ENCODE data around the gene ATP5MG. TPM values are rescaled to one million over a fixed set of nuclear protein-coding genes. Genes with fewer than 3 reads are reported as not detected.

ATP5MG gene
- total and polyA plus RNA-seq, 2 of the 8 experiments (the other 6 are each of a cell fraction or from before 2014, with no cell fraction given) = 237 to 464 TPM

DNA sequence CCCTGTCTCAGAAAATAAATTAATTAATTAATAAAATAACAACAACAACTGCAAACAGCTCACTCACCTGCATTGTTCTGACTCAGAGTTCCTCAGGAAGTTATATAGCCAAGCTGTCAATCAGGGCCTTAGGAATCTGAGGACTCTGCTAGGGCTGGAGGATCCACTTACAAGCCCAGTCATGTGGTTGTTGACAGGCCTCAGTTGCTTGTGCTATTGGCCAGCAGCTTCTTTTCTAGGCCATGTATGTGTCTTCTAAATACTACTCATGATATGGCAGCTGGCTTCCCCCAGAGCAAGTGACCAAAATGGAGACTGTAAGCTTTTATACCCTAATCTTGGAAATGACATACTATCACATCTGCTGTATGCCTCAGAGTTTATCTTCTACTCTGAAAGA lies 20.8 kb upstream of the ATP5MG start:
- Histone ChIP-seq H3K9ac (replicated peaks in 1 of 4; ENCODE audit: extremely low read depth in 1 of 4, low read depth in 3 of 4, low read length in 3 of 4) (no peak overlapping the region), H3K79me2 (ENCODE audit: control insufficient read depth in 1 of 2, insufficient read depth in 2 of 2, low read length in 2 of 2) (no peaks in the 10 kb centered on the region), H3K9me3 (ENCODE audit: insufficient read depth in 2 of 2, low read depth in 1 of 2, low read length in 1 of 2) (no peaks in the 10 kb centered on the region), H3K4me3 (ENCODE audit: extremely low read depth in 1 of 4, insufficient read depth in 2 of 4, low read depth in 3 of 4, low read length in 4 of 4) (no peak overlapping the region), H3K27me3 (replicated peaks in 1 of 4; ENCODE audit: control insufficient read depth in 3 of 4, extremely low read depth in 1 of 4, insufficient read depth in 3 of 4, low read length in 3 of 4) (no peaks in the 10 kb centered on the region), H3K14ac (ENCODE audit: insufficient read length) (no peak overlapping the region), H4K5ac (ENCODE audit: insufficient read length, low read depth, low read length) (no peak overlapping the region), H4K91ac (replicated peaks; ENCODE audit: insufficient read length, low read length) (no peak overlapping the region), H2BK20ac (ENCODE audit: low read length) (no peak overlapping the region), H3K4ac (replicated peaks; ENCODE audit: insufficient read length, low read depth, low read length) (no peak overlapping the region), H4K20me1 (replicated peaks in 1 of 2; ENCODE audit: control insufficient read depth in 1 of 2, insufficient read depth in 2 of 2, low read length in 2 of 2) (no peaks in the 10 kb centered on the region), H3K4me2 (ENCODE audit: insufficient read depth in 1 of 2, low read depth in 2 of 2, low read length in 2 of 2) (no peak overlapping the region), H3K27ac (ENCODE audit: low read depth, low read length) (no peak overlapping the region), H2BK15ac (ENCODE audit: low read length) (no peak overlapping the region), H2BK120ac (replicated peaks; ENCODE audit: low read depth, low read length) (no peak overlapping the region), H2AK5ac (ENCODE audit: low read depth, low read length) (no peak overlapping the region), H3K23me2 (ENCODE audit: low read depth, low read length) (no peaks in the 10 kb centered on the region), H2BK5ac (ENCODE audit: low read depth, low read length) (no peak overlapping the region), H3K18ac (ENCODE audit: extremely low read depth, low read length) (no peak overlapping the region), H4K8ac (ENCODE audit: extremely low read depth, insufficient read depth, low read length) (no peak overlapping the region), H3K56ac (replicated peaks; ENCODE audit: insufficient read length, low read depth, low read length) (no peak overlapping the region), H3K23ac (ENCODE audit: insufficient read length) (no peak overlapping the region), H2BK12ac (ENCODE audit: low read depth, low read length) (no peak overlapping the region), H3K4me1 (replicated peaks in 1 of 4; ENCODE audit: control insufficient read depth in 3 of 4, insufficient read depth in 4 of 4, low read length in 3 of 4) (no peaks in the 10 kb centered on the region), H3K36me3 (ENCODE audit: control insufficient read depth in 2 of 4, insufficient read depth in 4 of 4, low read length in 3 of 4) (peaks cover 4 to 66% (median 45%) of the 10 kb centered on the region in 4 experiments), H2AFZ (ENCODE audit: low read length) (no peak overlapping the region), H3K79me1 (ENCODE audit: low read depth, low read length) (no peaks in the 10 kb centered on the region)
- DNase-seq (ENCODE audit: low read depth in 1 of 2, low spot score in 2 of 2) (no peak), FAIRE-seq (no peak)
- ChIA-PET POLR2A (ENCODE audit: partially characterized antibody) (no interaction called here), CTCF (ENCODE audit: partially characterized antibody) (interaction anchor here (1.6 kb wide), 1 partner anchor 116 kb away, joined by 5 read pairs; the partner anchor contains the start of gene MPZL2)
- TF ChIP-seq BRCA1 (IDR thresholded peaks at IDR 0.05; ENCODE audit: low read depth, low read length) (no peak), EP300 (IDR thresholded peaks at IDR 0.05; ENCODE audit: borderline replicate concordance in 1 of 2, low read depth in 2 of 2, low read length in 2 of 2) (no peak), RAD21 (IDR thresholded peaks at IDR 0.05 in 1 of 2, conservative IDR thresholded peaks at IDR 0.05 in 1 of 2; ENCODE audit: low read depth in 2 of 2, low read length in 2 of 2) (no peak), SRF (IDR thresholded peaks at IDR 0.05; ENCODE audit: low read depth, low read length) (no peak), CEBPB (IDR thresholded peaks at IDR 0.05; ENCODE audit: low read depth, low read length) (no peak), SIRT6 (IDR thresholded peaks at IDR 0.05; ENCODE audit: low read length) (no peak), RFX5 (IDR thresholded peaks at IDR 0.05; ENCODE audit: borderline replicate concordance, low read depth, low read length) (no peak), JUND (IDR thresholded peaks at IDR 0.05; ENCODE audit: low read length) (no peak), POLR2A (IDR thresholded peaks at IDR 0.05; ENCODE audit: control extremely low read depth in 1 of 2, low read depth in 2 of 2, low read length in 2 of 2) (no peak), TEAD4 (IDR thresholded peaks at IDR 0.05; ENCODE audit: low read depth, low read length) (no peak)
